ENCODE results near the gene IMP4.

Gene IMP4

DNA sequence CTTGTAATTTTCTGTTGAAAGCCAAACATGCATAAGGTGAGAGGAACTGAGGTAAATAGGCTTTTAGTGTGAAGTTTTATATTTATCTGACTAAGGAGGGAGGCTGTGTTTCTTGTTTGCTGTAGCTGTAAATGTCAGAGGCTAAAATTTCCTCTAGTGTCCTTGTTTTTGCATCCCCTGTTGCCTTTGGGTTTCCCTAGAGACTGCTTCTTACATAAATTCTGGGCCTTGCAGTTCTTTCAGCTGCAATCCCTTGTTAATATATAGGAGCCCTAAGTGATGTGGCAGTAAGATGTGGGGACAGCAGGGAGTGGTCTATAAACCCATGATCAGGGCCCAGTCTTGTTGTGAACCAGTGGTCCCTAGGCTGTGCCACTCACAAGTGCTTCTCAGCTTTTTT is 7.5 kb upstream of the IMP4 start:
- TF ChIP-seq, protein P1, sequence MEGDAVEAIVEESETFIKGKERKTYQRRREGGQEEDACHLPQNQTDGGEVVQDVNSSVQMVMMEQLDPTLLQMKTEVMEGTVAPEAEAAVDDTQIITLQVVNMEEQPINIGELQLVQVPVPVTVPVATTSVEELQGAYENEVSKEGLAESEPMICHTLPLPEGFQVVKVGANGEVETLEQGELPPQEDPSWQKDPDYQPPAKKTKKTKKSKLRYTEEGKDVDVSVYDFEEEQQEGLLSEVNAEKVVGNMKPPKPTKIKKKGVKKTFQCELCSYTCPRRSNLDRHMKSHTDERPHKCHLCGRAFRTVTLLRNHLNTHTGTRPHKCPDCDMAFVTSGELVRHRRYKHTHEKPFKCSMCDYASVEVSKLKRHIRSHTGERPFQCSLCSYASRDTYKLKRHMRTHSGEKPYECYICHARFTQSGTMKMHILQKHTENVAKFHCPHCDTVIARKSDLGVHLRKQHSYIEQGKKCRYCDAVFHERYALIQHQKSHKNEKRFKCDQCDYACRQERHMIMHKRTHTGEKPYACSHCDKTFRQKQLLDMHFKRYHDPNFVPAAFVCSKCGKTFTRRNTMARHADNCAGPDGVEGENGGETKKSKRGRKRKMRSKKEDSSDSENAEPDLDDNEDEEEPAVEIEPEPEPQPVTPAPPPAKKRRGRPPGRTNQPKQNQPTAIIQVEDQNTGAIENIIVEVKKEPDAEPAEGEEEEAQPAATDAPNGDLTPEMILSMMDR (conservative IDR thresholded peaks at IDR 0.05; ENCODE audit: low read depth), result no peak
- CTCF ChIA-PET, result interaction anchor here (4.1 kb wide), 1 partner anchor 47 kb away, joined by 29 read pairs; no protein-coding TSS in a partner anchor
- POLR2A ChIA-PET (ENCODE audit: low non-redundant PET), result no interaction called here
- no peak overlapping the region for H3K27ac ChIP-seq
- DNase-seq (ENCODE audit: low spot score), result no peak

DNA sequence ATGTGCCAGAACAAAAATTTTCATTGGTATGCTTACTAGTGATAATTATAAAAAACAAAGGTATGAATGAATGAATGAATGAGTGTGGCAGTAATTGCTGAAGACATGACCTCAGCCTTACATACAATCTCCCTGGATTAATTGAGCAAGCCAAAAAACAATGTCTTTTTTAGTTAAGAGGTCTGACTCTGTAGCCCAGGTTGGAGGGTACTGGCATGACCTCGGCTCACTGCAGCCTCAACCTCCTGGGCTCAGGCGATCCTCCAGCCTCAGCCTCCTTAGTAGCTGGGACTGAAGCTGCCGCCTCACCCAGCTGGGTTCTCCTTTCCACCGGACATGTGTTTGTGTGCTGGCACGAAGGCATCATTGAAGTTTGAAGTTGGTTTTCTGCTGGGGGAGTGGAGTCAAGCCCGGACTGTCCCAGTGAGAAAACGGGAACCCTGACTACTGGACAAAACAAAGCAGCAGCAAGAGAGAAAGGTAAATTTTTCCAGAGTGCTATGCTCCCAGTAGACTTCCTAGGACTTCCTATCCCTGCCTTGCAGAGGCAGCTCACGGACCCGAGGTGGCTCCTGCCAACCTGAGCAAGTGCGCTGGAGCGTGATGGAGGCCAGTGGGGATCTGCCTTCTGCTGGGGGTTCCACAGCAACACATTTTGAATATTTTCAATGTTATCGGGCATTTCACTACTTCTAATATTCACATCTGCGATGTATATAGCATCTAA is 6.4 kb upstream of the IMP4 start:
- TF ChIP-seq, protein P1 (conservative IDR thresholded peaks at IDR 0.05; ENCODE audit: low read depth), result no peak
- H3K27ac ChIP-seq, result no peak overlapping the region; the same call in 1 of the 2 replicates
- no peak for DNase-seq (ENCODE audit: low spot score)
- CTCF ChIA-PET, result interaction anchor here (2.5 to 4.1 kb wide), 2 partner anchors 48 kb away, joined by 8 to 29 read pairs; no protein-coding TSS in a partner anchor
- POLR2A ChIA-PET (ENCODE audit: low non-redundant PET), result no interaction called here

DNA sequence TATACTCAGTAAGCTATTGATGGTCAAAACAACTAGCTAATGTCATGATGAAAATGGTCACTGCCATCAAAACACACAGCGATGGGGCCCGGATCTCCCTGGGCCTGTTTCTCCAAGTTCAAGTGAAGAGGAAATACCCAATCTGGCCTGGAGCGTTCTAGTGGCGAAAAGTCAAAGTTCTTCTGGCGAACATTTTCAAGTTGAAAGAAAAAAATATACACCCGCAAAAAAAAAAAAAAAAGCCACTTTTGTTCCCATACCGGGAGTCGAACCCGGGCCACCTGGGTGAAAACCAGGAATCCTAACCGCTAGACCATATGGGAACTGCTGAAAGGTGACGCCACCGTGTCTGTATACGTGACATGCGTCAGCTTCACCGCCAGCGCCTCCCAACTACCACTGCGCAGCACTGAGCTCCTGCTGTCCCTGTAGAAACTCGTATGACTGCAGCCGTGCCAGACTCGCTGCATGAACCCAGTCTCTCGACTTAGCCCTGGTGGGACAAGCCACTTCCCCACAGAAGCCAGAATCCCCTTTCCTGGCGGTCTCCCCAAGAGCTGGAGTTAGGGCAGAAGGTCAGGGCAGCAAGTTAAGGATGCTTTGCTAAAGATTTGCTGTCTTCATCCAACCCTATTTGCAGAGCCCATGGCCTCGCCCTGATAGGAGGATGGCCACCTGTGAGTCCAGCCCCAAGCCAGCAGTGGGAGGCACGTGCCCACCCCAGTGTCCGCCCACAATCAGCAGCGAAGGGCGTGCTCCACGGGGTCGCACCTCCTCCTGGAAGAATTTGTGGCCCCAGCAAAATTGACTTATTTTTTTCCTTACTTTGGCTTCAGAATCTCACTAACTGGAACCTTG is 5.6 kb upstream of the IMP4 start:
- TF ChIP-seq, protein P1 (conservative IDR thresholded peaks at IDR 0.05; ENCODE audit: low read depth), result no peak
- H3K27ac ChIP-seq, result peak overlapping the region; percentile 83
- ChIA-PET CTCF (interaction anchor here (2.5 kb wide), 1 partner anchor 49 kb away, joined by 8 read pairs; no protein-coding TSS in a partner anchor), POLR2A (ENCODE audit: low non-redundant PET) (no interaction called here)
- DNase-seq (ENCODE audit: low spot score), result peak; percentile 82

DNA sequence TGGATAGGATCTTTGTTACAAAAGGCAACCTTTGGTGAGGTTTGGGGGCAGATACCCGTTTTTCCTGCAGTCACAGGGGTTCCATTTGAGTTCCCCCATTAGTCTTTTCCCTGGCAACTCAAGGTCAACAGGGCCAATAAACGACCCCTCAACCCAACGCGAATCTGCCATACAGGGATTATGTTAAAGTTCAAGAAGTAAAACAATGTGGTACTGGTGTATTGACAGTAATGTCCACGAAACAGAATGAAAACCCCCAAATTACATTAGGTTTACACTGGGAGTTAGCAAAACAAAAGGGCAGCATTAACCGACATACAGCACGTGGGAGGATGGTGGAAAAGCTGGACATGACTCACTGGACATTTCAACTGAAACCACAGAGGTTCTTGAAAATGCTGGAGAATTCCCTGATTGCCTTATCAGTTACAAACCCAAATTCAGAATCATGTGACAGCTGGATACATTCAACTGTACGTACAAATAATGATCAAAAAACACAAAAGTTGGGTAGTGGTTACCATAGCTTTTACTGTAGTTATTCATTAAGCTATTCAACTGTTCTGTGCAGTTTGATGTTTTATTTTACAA is 4.9 kb upstream of the IMP4 start:
- ChIA-PET POLR2A (ENCODE audit: low non-redundant PET) (no interaction called here), CTCF (interaction anchor here (1.3 to 2.5 kb wide), 2 partner anchors 49 to 157 kb away, joined by 3 to 8 read pairs; partner anchors contain the start of gene SMPD4)
- peak overlapping the region; percentile 83 for H3K27ac ChIP-seq
- TF ChIP-seq, protein P1 (conservative IDR thresholded peaks at IDR 0.05; ENCODE audit: low read depth), result no peak
- DNase-seq (ENCODE audit: low spot score), result peak; percentile 15

- TF ChIP-seq, protein P1 (conservative IDR thresholded peaks at IDR 0.05; ENCODE audit: low read depth), result no peak
- no peak overlapping the region for H3K27ac ChIP-seq
- CTCF ChIA-PET, result interaction anchor here (1.3 to 2.5 kb wide), 2 partner anchors 50 to 158 kb away, joined by 3 to 8 read pairs; partner anchors contain the start of gene SMPD4
- POLR2A ChIA-PET (ENCODE audit: low non-redundant PET), result no interaction called here
- no peak for DNase-seq (ENCODE audit: low spot score)
These were observed 3.8 kb upstream of the IMP4 start for GRCh38 chr2:130338793-130339345.
